Chondrocyte (in vitro differentiated cells): ENCODE results near the gene GTF3C4. TPM values are rescaled to one million over a fixed set of nuclear protein-coding genes. Genes with fewer than 3 reads are reported as not detected.

ENCODE experiments used
- DNase-seq: peaks from one replicate; pipeline ENCODE4 v3.0.0; 2021; ENCODE audit warnings: mixed read lengths, low spot score
- H3K27ac Mint-ChIP-seq: one replicate; pipeline ENCODE4 v1.8.0; 2021; ENCODE audit warnings: mild to moderate bottlenecking, moderate library complexity, mixed read lengths; ENCODE audit not compliant: unreplicated experiment
- H3K27me3 Mint-ChIP-seq: 2 replicates; pipeline ENCODE4 v1.8.0; 2021; ENCODE audit warnings: low read depth, mixed read lengths
- H3K36me3 Mint-ChIP-seq: 2 replicates; pipeline ENCODE4 v1.8.0; 2021; ENCODE audit warnings: low read depth, mixed read lengths
- H3K4me1 Mint-ChIP-seq: 2 replicates; pipeline ENCODE4 v1.8.0; 2021; ENCODE audit warnings: low read depth, mild to moderate bottlenecking, mixed read lengths
- H3K4me3 Mint-ChIP-seq: one replicate; pipeline ENCODE4 v1.8.0; 2021; ENCODE audit warnings: mild to moderate bottlenecking, moderate library complexity, mixed read lengths; ENCODE audit not compliant: unreplicated experiment
- H3K9me3 Mint-ChIP-seq: 2 replicates; pipeline ENCODE4 v1.8.0; 2021; ENCODE audit warnings: low read depth, mixed read lengths
- CTCF ChIP-seq: fragments of 200-600 bp; sonication (generic); IDR thresholded peaks from 2 replicates; pipeline ENCODE4 v1.5.0; 2021; ENCODE audit warnings: antibody characterized with exemption, mild to moderate bottlenecking, moderate library complexity
- total RNA-seq: library from RNA; stranded (reverse); gene quantifications from 3 replicates; pipeline ENCODE4 v1.2.1, GENCODE V29; 2021

Gene GTF3C4
- total RNA-seq, 1 donor from 2014 or later = 16.6 TPM

DNA sequence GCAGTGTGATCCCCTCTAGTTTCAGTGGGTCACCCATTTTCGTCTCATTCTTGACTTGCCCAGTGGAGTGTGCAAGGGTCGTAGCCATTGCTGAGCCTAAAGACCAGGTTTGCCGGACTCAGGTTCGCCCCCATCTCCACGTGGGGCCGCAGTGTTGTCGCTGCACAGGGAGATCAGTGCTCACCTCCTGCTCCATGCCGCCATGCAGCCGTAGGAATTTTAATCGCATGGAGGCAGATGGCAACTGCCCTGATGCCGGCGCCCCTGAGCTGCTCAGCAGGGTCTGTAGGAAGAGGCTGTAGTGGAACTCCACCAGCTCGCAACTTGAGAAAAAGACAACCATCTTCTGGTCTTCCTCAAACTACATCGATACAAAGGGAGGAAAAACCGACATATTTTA is 24.6 kb upstream of the GTF3C4 start:
- Mint-ChIP-seq H3K9me3 (no peaks in the 10 kb centered on the region), H3K36me3 (peaks cover 44% of the 10 kb centered on the region), H3K4me1 (peaks cover 26% of the 10 kb centered on the region), H3K27ac (no peak overlapping the region), H3K4me3 (no peak overlapping the region), H3K27me3 (no peaks in the 10 kb centered on the region)
- no peak for DNase-seq
- no peak for TF ChIP-seq CTCF

- Mint-ChIP-seq H3K9me3 (no peaks in the 10 kb centered on the region), H3K27me3 (no peaks in the 10 kb centered on the region), H3K36me3 (peaks cover 39% of the 10 kb centered on the region), H3K4me3 (no peak overlapping the region), H3K4me1 (peaks cover 26% of the 10 kb centered on the region), H3K27ac (peak overlapping the region; percentile 91)
- no peak for TF ChIP-seq CTCF
- no peak for DNase-seq
Measured at GRCh38 chr9:132646726-132647125, 23.5 kb upstream of the GTF3C4 start.

DNA sequence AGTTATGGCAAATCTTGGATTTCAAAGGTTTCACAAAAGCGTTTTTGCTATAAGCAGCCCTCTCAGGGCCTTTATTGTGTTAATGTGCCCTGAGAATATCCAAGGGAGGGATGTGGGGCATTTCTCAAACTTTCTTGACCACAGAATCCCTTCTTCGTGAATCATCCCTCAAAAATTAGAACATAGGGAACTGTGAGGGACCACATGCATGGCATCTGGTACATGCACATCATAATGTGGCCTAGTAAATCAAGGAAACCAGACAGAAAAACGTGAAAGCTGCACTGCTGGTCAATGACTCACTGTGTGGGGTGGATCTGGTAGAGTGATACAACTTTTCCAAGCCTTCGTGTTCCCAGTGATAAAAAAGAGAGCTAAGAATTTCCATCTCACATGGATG is 22.9 kb upstream of the GTF3C4 start:
- no peak for DNase-seq
- no peak for TF ChIP-seq CTCF
- peaks cover 35% of the 10 kb centered on the region for H3K36me3 Mint-ChIP-seq
- no peak overlapping the region for H3K4me3 Mint-ChIP-seq
- H3K9me3 Mint-ChIP-seq = no peaks in the 10 kb centered on the region
- peaks cover 26% of the 10 kb centered on the region for H3K4me1 Mint-ChIP-seq
- H3K27ac Mint-ChIP-seq = peak overlapping the region; percentile 91
- no peaks in the 10 kb centered on the region for H3K27me3 Mint-ChIP-seq

DNA sequence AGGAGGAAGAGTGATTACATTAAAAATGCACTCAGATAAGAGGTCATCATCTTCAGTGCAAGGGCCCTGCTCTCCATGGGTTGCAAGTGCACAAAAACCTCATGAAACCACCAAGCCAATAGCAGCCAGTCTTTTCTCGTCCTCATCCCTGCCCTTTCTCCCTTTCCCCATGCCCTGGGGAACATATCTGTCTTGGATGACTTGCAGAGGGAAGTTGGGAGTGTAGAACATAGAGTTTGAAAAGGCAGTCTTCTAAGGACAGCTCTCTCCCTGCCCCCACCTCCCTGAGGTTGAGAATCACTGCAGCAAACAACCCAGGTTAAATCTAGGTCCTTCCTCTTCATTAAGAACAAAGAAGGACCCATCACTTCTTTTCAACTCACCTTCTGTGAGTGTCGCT is 22.5 kb upstream of the GTF3C4 start:
- peak overlapping the region; percentile 91 for H3K27ac Mint-ChIP-seq
- peaks cover 35% of the 10 kb centered on the region for H3K36me3 Mint-ChIP-seq
- no peaks in the 10 kb centered on the region for H3K27me3 Mint-ChIP-seq
- no peak overlapping the region for H3K4me3 Mint-ChIP-seq
- no peaks in the 10 kb centered on the region for H3K9me3 Mint-ChIP-seq
- TF ChIP-seq CTCF = no peak
- no peak for DNase-seq
- H3K4me1 Mint-ChIP-seq = peaks cover 26% of the 10 kb centered on the region

DNA sequence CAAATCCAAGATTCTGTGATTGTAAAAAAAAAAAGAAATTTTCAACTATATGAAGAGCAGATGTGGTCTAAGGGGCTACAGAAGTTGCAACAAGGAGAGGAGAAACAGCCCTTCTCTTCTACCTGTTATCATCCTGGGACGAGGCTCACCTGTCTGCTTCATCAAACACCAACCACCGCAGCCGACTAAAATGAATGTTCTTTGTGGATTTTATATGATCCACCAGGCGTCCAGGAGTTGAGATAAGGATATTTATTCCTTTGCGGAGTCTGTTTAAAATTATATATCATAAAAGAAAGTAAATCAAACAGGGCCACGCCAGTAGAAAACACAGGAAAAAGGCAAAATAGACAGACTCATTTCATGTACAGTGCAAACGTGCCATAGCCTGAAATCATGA is 22.0 kb upstream of the GTF3C4 start:
- DNase-seq = no peak
- Mint-ChIP-seq H3K36me3 (peaks cover 32% of the 10 kb centered on the region), H3K4me3 (no peak overlapping the region), H3K27ac (peak overlapping the region; percentile 91), H3K4me1 (peaks cover 26% of the 10 kb centered on the region), H3K9me3 (no peaks in the 10 kb centered on the region), H3K27me3 (no peaks in the 10 kb centered on the region)
- TF ChIP-seq CTCF = no peak
